ENCODE results near the gene SERPINI1.
A peak's percentile ranks its signal among the peaks of the same experiment; 100 is the strongest.

SERPINI1 gene

DNA sequence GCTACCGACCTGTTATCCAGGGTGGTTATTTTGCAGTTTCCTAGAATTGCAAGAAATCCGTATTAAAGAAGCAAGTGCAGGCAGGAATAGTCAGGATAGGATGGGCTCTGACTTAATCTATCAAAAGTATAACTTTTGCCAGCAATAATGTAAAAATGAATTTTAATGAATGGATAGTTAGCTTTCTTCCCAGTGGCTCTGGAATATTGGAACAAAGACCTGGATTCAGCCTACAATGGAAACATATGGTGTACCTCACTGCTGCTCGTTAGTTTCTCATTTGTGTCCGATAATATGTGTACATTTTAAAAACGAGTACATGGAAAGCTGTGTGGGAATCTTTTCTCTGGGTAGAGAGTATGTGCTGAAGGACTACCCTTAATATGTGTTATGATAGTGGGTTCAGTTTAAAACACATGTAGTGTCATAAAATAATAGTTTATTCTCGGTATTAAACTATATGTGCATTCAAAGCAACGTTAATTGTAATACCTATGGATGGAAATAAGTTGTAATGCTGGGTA, 805 bp downstream of the SERPINI1 start:
- H3K9ac ChIP-seq (ENCODE audit: low read depth, low read length) = peak overlapping the region; percentile 81; the same call in 1 of the 2 replicates
- no peaks in the 10 kb centered on the region for H3K9me3 ChIP-seq (ENCODE audit: insufficient read depth, low read depth, low read length)
- peak overlapping the region; percentile 96 for H3K4me3 ChIP-seq (ENCODE audit: low read length)
- H3K27ac ChIP-seq (ENCODE audit: low read length) = no peak overlapping the region
- H3K36me3 ChIP-seq (ENCODE audit: insufficient read depth, low read depth, low read length) = no peaks in the 10 kb centered on the region
- H3K27me3 ChIP-seq (ENCODE audit: insufficient read depth, low read length) = 0 out of 2 replicates have a peak, but pooled peaks cover 4% of the 10 kb centered on the region
- H3K4me1 ChIP-seq (ENCODE audit: insufficient read depth, low read length) = peaks cover 15% of the 10 kb centered on the region

DNA sequence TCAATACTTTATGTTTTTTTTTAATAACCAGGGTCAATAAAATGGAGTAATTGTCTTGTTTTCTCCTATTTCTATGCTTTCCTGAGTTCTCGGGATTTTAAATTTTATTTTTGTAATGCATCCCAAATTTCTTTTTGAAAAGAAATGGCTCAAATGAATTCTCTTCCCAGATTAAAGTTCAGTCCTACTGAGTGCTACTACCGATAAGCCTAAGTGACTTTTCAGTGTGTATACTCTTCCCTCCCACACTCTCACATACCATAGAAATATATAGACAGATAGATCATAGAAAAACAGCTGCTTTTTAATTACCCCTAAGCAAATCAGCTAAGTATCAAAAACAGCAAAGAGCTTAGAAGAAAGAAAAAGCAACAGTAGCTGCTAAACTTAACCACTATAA, 1.5 kb downstream of the SERPINI1 start:
- no peaks in the 10 kb centered on the region for H3K36me3 ChIP-seq (ENCODE audit: insufficient read depth, low read depth, low read length)
- H3K4me3 ChIP-seq (ENCODE audit: low read length) = peak overlapping the region; percentile 96; the same call in 1 of the 2 replicates
- H3K9ac ChIP-seq (ENCODE audit: low read depth, low read length) = no peak overlapping the region
- 0 out of 2 replicates have a peak, but pooled peaks cover 4% of the 10 kb centered on the region for H3K27me3 ChIP-seq (ENCODE audit: insufficient read depth, low read length)
- no peaks in the 10 kb centered on the region for H3K9me3 ChIP-seq (ENCODE audit: insufficient read depth, low read depth, low read length)
- no peak overlapping the region for H3K27ac ChIP-seq (ENCODE audit: low read length)
- H3K4me1 ChIP-seq (ENCODE audit: insufficient read depth, low read length) = peaks cover 15% of the 10 kb centered on the region

DNA sequence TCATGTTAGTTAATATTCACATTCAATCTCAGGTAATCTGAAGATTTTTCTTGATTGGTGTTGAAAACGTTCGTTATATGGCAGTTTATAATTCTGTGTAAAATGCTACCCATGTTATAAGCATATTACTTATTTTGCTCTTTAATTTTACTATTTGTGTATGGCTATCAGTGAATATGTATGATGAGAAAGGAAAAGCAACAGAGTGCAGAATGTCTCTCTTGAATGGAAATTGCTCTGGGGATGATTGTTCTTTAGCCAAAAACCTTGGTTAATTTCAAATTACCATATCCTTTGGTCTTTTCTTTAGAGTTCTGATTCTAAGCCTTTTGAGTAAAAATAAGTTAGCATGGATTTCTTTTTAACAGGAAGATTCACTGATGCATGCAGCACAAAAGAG, 2.5 kb downstream of the SERPINI1 start:
- no peak overlapping the region for H3K27ac ChIP-seq (ENCODE audit: low read length)
- no peaks in the 10 kb centered on the region for H3K9me3 ChIP-seq (ENCODE audit: insufficient read depth, low read depth, low read length)
- H3K4me1 ChIP-seq (ENCODE audit: insufficient read depth, low read length) = peaks cover 7% of the 10 kb centered on the region
- no peak overlapping the region for H3K4me3 ChIP-seq (ENCODE audit: low read length)
- H3K27me3 ChIP-seq (ENCODE audit: insufficient read depth, low read length) = 0 out of 2 replicates have a peak, but pooled peaks cover 4% of the 10 kb centered on the region
- H3K9ac ChIP-seq (ENCODE audit: low read depth, low read length) = no peak overlapping the region
- no peaks in the 10 kb centered on the region for H3K36me3 ChIP-seq (ENCODE audit: insufficient read depth, low read depth, low read length)

DNA sequence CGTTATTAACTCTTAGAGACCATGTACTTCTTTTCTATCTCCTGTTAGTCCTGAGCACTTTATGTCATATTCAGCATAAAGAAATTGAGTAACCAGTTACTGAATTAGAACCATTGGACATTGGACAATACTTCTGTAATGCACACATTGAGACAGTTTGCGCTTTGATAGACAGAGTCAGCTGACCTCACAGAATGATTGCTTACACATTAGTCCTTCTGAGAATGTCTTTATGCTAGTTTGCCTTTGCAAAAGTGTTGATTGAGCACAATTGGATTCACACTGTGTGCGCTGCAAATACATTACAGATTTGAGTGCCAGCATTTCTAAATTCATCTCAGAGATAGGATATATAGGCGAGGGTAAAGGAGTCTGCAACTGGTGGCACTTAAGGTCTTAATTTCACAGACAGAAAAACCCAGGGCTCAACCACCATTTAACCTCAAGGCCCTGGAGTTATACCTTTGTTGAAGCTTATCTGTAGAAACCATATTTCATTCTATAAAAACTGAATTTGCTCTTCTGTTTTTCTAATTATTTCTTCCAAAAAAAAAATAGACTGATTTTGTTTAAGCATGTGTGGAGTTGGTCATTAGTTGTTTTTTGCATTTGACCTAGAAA, 3.8 kb downstream of the SERPINI1 start:
- H3K27ac ChIP-seq (ENCODE audit: low read length) = no peak overlapping the region
- no peaks in the 10 kb centered on the region for H3K36me3 ChIP-seq (ENCODE audit: insufficient read depth, low read depth, low read length)
- no peaks in the 10 kb centered on the region for H3K9me3 ChIP-seq (ENCODE audit: insufficient read depth, low read depth, low read length)
- peaks cover 4% of the 10 kb centered on the region; the same call in 1 of the 2 replicates for H3K4me1 ChIP-seq (ENCODE audit: insufficient read depth, low read length)
- H3K4me3 ChIP-seq (ENCODE audit: low read length) = no peak overlapping the region
- 0 out of 2 replicates have a peak overlapping the region, but pooled peaks have one; percentile 10 for H3K9ac ChIP-seq (ENCODE audit: low read depth, low read length)
- H3K27me3 ChIP-seq (ENCODE audit: insufficient read depth, low read length) = 0 out of 2 replicates have a peak, but pooled peaks cover 4% of the 10 kb centered on the region

DNA sequence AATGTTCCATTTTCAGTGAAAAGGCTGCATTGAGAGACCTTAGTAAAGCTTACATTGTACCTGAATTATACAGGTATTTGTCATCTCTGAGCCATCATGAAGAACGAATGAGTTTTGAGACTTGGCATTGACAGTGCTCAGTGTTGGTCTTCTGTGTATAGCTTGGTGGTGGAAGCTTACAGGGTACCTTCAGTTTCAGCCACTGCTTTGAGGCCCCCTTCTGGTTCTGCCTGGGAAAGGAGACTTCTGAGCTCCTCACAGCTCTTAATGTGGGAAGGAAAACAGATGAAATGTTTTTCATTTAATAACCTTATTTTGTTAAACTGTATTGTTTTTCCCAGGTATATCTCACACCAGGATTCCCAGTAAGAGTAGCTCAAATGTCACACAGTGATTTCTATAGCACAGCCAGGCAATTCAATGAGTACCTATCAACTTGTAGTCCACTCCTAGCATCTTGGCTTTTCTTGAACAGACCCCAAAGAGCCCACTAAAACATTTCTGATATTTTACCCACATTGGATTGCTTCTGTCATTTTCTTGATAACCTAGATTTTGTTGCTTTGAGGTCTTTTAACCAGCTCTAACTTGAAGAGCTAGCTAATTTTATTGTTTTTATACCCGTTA, 5.6 kb downstream of the SERPINI1 start:
- H3K27ac ChIP-seq (ENCODE audit: low read length) = no peak overlapping the region
- peaks cover 4% of the 10 kb centered on the region; the same call in 1 of the 2 replicates for H3K4me1 ChIP-seq (ENCODE audit: insufficient read depth, low read length)
- no peak overlapping the region for H3K9ac ChIP-seq (ENCODE audit: low read depth, low read length)
- no peak overlapping the region for H3K4me3 ChIP-seq (ENCODE audit: low read length)
- no peaks in the 10 kb centered on the region for H3K9me3 ChIP-seq (ENCODE audit: insufficient read depth, low read depth, low read length)
- no peaks in the 10 kb centered on the region for H3K36me3 ChIP-seq (ENCODE audit: insufficient read depth, low read depth, low read length)
- H3K27me3 ChIP-seq (ENCODE audit: insufficient read depth, low read length) = 0 out of 2 replicates have a peak, but pooled peaks cover 4% of the 10 kb centered on the region

DNA sequence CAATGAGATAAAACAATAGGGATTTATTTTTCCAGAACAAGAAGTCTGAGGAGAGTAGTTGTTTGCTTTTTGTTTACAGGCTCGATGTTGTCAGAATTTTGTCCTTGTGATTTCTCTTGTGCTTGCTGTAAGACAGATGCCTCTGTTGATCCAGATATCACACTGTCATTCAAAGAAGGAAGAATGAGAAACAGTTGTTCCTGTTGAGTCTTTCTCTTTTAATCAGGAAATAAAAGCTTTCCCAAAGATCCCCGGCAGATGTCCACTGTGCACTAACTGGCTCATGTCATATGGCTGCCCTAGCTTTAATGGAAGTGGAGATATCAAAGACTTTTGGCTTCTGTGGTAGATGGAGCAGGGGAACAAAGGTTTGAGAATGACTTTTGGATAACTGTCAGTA, 6.8 kb downstream of the SERPINI1 start:
- no peaks in the 10 kb centered on the region for H3K36me3 ChIP-seq (ENCODE audit: insufficient read depth, low read depth, low read length)
- H3K4me3 ChIP-seq (ENCODE audit: low read length) = no peak overlapping the region
- H3K9ac ChIP-seq (ENCODE audit: low read depth, low read length) = no peak overlapping the region
- no peaks in the 10 kb centered on the region for H3K4me1 ChIP-seq (ENCODE audit: insufficient read depth, low read length)
- H3K27me3 ChIP-seq (ENCODE audit: insufficient read depth, low read length) = no peaks in the 10 kb centered on the region
- H3K9me3 ChIP-seq (ENCODE audit: insufficient read depth, low read depth, low read length) = no peaks in the 10 kb centered on the region
- H3K27ac ChIP-seq (ENCODE audit: low read length) = no peak overlapping the region

DNA sequence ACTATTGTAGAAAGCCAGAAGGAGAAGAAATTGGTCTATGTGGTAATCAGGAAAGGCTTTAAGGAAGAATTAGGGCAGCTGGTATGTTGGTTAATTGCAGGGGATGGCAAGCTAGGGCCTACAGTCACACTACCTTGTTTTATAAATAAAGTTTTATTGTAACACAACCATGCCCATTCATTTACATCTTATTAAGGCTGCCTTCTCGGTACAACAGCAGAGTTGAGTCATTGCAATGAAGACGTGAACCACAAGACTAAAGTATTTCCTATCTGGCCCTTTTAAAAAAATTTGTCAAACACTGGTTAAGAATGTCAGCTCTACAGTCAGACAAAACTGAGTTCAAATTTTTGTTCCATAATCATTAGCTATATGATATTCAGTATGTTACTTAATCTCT, 8.3 kb downstream of the SERPINI1 start:
- no peaks in the 10 kb centered on the region for H3K9me3 ChIP-seq (ENCODE audit: insufficient read depth, low read depth, low read length)
- H3K27me3 ChIP-seq (ENCODE audit: insufficient read depth, low read length) = no peaks in the 10 kb centered on the region
- no peak overlapping the region for H3K27ac ChIP-seq (ENCODE audit: low read length)
- H3K4me3 ChIP-seq (ENCODE audit: low read length) = no peak overlapping the region
- H3K36me3 ChIP-seq (ENCODE audit: insufficient read depth, low read depth, low read length) = no peaks in the 10 kb centered on the region
- no peaks in the 10 kb centered on the region for H3K4me1 ChIP-seq (ENCODE audit: insufficient read depth, low read length)
- H3K9ac ChIP-seq (ENCODE audit: low read depth, low read length) = no peak overlapping the region

DNA sequence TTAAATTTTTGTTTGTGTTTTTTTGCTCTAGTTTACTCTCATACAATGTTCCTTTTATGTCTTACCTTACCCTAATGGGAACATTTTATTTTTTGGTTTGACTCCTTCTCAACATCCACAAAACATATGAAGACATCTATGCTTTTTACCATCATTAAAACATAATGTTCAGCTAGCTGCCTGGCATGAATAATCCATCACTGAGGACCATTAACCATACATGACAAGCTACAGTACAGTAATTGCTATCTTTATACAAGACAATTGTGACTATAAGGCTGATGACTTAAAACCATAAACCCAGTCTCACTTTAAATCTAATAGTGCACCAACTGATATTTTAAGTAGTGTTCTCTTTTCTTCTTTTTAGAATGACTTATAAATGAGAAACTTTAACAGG, 13.7 kb downstream of the SERPINI1 start:
- Histone ChIP-seq H3K9ac (ENCODE audit: low read depth, low read length) (no peak overlapping the region), H3K27ac (ENCODE audit: low read length) (no peak overlapping the region), H3K36me3 (ENCODE audit: insufficient read depth, low read depth, low read length) (no peaks in the 10 kb centered on the region), H3K4me1 (ENCODE audit: insufficient read depth, low read length) (no peaks in the 10 kb centered on the region), H3K27me3 (ENCODE audit: insufficient read depth, low read length) (no peaks in the 10 kb centered on the region), H3K4me3 (ENCODE audit: low read length) (no peak overlapping the region), H3K9me3 (ENCODE audit: insufficient read depth, low read depth, low read length) (no peaks in the 10 kb centered on the region)

DNA sequence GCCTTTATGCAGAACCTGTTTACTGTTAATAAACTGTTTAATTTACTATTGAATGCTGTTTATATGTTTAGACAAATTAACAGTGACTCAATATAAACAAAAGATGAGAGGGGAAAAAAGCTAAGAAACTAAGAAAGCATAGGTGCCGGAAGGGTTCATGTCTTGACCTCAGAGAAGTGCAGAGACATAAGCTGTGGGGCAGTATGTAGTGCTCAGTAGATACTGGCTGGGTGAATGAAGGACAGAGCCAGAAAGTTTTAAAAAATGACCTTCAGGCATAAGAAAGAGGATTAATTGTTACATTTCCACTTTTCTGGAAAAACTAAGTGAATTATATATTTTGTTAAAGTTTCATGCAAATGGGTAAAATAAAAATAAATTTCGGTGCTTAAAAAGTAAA, 14.2 kb downstream of the SERPINI1 start:
- Histone ChIP-seq H3K36me3 (ENCODE audit: insufficient read depth, low read depth, low read length) (no peaks in the 10 kb centered on the region), H3K9ac (ENCODE audit: low read depth, low read length) (no peak overlapping the region), H3K27ac (ENCODE audit: low read length) (no peak overlapping the region), H3K27me3 (ENCODE audit: insufficient read depth, low read length) (no peaks in the 10 kb centered on the region), H3K4me1 (ENCODE audit: insufficient read depth, low read length) (no peaks in the 10 kb centered on the region), H3K9me3 (ENCODE audit: insufficient read depth, low read depth, low read length) (no peaks in the 10 kb centered on the region), H3K4me3 (ENCODE audit: low read length) (no peak overlapping the region)

DNA sequence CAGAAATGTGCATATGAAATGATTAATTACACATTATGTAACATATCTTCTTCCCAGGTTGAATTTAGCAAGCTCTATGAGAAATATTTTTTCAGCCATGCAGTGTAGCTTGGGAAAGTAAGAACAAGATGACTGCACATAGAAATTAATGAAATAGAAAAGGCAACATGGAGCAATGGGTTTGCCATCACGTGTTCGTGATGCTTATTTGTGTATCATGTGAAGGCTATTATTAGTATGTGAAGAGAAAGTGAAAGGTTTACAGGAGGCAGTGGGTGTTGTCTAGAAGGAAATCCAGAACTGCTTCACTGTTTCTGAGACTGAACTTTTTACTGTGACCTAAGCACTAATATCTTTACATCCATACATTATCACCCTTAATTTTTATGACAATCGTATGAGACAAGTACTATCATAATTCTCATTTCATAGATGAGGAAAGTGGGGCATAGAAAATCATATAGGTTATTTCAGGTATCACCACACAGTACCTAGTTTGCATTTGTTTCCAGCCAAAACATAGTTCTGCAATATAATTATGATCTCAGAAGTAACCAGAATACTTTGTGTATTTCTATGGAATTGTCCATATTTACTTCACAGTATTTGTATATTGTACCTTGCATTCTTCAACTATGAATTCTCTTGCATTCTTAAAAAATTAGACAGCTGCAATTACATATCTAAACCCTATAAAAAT, 14.9 kb downstream of the SERPINI1 start:
- Histone ChIP-seq H3K36me3 (ENCODE audit: insufficient read depth, low read depth, low read length) (no peaks in the 10 kb centered on the region), H3K27me3 (ENCODE audit: insufficient read depth, low read length) (no peaks in the 10 kb centered on the region), H3K27ac (ENCODE audit: low read length) (no peak overlapping the region), H3K4me1 (ENCODE audit: insufficient read depth, low read length) (no peaks in the 10 kb centered on the region), H3K4me3 (ENCODE audit: low read length) (no peak overlapping the region), H3K9me3 (ENCODE audit: insufficient read depth, low read depth, low read length) (no peaks in the 10 kb centered on the region), H3K9ac (ENCODE audit: low read depth, low read length) (no peak overlapping the region)

DNA sequence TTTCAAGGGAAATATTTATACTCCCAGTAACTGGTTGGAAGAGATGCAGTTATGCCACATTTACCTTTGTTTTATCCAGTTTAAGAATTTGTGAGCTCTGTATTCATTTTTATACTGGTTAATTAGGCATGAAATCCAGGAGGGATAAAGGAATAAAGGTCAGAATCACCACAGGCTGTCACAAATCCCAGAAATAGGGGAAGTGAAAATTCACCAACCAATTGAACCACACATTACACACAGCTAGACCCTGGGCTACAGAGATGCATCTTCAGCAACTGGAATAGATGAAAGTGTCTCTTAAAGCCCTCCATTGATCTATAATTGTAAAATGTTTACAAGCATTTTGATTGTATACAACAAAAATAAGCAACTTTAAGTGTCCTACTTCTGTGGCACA, 18.5 kb downstream of the SERPINI1 start:
- no peaks in the 10 kb centered on the region for H3K27me3 ChIP-seq (ENCODE audit: insufficient read depth, low read length)
- H3K27ac ChIP-seq (ENCODE audit: low read length) = no peak overlapping the region
- no peaks in the 10 kb centered on the region for H3K4me1 ChIP-seq (ENCODE audit: insufficient read depth, low read length)
- H3K36me3 ChIP-seq (ENCODE audit: insufficient read depth, low read depth, low read length) = no peaks in the 10 kb centered on the region
- H3K9ac ChIP-seq (ENCODE audit: low read depth, low read length) = no peak overlapping the region
- no peaks in the 10 kb centered on the region for H3K9me3 ChIP-seq (ENCODE audit: insufficient read depth, low read depth, low read length)
- H3K4me3 ChIP-seq (ENCODE audit: low read length) = no peak overlapping the region
